AG04450 (cell line): ENCODE measurements around the gene ZDHHC7. TPM values are rescaled to one million over a fixed set of nuclear protein-coding genes. Genes with fewer than 3 reads are reported as not detected.

ENCODE experiments used
- CTCF ChIA-PET: fragments of 300-600, 350-600 bp; formaldehyde crosslinking; extraction: SDS; loops from one replicate; lab custom pipeline; 2022; ENCODE audit warnings: antibody characterized with exemption, inconsistent platforms; lab: Charles Lee
- POLR2A ChIA-PET: fragments of 350-600 bp; formaldehyde crosslinking; extraction: SDS; loops from one replicate; lab custom pipeline; 2021; ENCODE audit warnings: antibody characterized with exemption, inconsistent platforms; lab: Yijun Ruan, JAX
- DNase-seq: peaks from one replicate; pipeline ENCODE4 v3.0.0-alpha.2; 2011; ENCODE audit warnings: low read depth, low spot score
- H3K27ac ChIP-seq: one replicate; pipeline ENCODE4 v1.5.1; 2012; ENCODE audit warnings: low read depth, low read length, control low read depth
- H3K27me3 ChIP-seq: one replicate; pipeline ENCODE4 v1.6.0; 2012; ENCODE audit warnings: low read length; ENCODE audit not compliant: control insufficient read depth, insufficient read depth
- H3K4me3 ChIP-seq: 2 replicates; pipeline ENCODE4 v1.5.1; 2011; ENCODE audit warnings: mild to moderate bottlenecking, low read depth, low read length, control low read depth
- H3K9me3 ChIP-seq: 2 replicates; pipeline ENCODE4 v1.5.1; 2012; ENCODE audit warnings: low read length; ENCODE audit not compliant: control insufficient read depth, insufficient read depth
- polyA plus RNA-seq: library from polyadenylated mRNA; depleted of rRNA; stranded (reverse); fragments of >200 nt; gene quantifications from 2 replicates; pipeline ENCODE4 v1.2.3, GENCODE V29; 2011
- TF ChIP-seq, protein P1 (sequence below): IDR thresholded peaks from 2 replicates; pipeline ENCODE4 v1.5.1; 2011; ENCODE audit warnings: low read depth, low read length, control low read depth, inconsistent platforms

ZDHHC7 gene
- polyA plus RNA-seq, 1 experiment: 136 TPM

DNA sequence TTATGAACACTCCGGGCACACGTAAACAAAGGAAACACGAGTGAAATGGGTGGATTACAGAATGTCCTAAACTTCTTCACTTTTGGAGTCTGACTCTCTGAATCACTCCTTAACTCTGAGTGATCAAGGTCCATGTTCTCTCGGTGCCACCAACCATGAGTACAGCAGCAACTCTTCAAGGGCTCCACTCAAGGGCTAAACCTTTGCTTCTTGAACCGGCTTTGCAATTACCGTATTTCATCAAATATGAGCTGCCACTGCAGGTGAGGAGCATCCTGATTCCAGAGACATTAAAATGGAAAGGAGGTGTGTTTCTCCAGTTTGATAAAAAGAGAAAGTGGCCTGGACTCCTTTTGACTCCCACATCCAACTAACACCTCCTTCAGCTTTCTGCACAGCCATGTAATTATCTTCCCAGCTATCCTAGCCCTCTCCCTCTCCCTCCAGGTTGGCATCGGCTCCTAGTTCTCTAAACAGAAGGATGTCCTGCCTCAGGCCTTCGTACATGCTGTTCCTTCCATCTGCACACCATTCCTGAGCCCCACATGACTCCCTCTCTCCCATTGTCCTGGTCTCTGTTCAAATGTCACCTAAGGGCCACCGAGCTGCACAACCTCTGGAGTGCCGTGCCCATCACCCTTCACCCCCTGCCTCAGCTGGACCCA is 61.4 kb downstream of the ZDHHC7 start:
- ChIA-PET CTCF (interaction anchor here (0.8 to 5.7 kb wide), 3 partner anchors 21 to 195 kb away, joined by 3 to 171 read pairs (median 54); no protein-coding TSS in a partner anchor), POLR2A (no interaction called here)

DNA sequence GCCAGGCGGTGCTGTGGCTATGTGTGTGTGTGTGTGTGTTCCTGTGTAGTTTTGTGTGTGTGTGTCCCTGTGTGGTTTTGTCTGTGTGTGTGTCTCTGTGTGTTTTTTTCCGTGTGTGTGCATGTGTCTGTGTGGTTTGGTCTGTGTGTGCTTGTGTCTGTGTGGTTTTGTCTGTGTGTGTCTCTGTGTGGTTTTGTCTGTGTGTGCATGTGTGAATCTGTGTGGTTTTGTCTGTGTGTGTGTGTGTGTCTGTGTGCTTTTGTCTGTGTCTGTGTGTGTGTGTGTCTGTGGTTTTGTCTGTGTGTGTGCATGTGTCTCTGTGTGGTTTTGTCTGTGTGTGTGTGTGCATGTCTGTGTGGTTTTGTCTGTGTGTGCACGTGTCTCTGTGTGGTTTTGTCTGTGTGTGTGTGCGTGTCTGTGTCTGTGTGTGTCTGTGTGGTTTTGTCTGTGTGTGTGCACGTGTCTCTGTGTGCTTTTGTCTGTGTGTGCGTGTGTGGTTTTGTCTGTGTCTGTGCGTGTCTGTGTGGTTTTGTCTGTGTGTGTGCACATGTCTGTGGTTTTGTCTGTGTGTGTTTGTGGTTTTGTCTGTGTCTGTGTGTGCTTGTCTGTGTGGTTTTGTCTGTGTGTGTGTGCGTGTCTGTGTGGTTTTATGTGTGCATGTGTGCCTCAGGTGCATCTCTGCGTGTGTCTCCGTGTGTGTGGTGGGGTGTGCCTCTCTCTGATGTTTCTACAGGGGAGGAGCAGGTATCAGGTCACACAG is 62.3 kb downstream of the ZDHHC7 start:
- H3K27ac ChIP-seq: no peak overlapping the region
- CTCF ChIA-PET: no interaction called here
- TF ChIP-seq, protein P1, sequence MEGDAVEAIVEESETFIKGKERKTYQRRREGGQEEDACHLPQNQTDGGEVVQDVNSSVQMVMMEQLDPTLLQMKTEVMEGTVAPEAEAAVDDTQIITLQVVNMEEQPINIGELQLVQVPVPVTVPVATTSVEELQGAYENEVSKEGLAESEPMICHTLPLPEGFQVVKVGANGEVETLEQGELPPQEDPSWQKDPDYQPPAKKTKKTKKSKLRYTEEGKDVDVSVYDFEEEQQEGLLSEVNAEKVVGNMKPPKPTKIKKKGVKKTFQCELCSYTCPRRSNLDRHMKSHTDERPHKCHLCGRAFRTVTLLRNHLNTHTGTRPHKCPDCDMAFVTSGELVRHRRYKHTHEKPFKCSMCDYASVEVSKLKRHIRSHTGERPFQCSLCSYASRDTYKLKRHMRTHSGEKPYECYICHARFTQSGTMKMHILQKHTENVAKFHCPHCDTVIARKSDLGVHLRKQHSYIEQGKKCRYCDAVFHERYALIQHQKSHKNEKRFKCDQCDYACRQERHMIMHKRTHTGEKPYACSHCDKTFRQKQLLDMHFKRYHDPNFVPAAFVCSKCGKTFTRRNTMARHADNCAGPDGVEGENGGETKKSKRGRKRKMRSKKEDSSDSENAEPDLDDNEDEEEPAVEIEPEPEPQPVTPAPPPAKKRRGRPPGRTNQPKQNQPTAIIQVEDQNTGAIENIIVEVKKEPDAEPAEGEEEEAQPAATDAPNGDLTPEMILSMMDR: no peak
- H3K27me3 ChIP-seq: no peaks in the 10 kb centered on the region
- no peak overlapping the region for H3K4me3 ChIP-seq
- POLR2A ChIA-PET: no interaction called here
- no peak for DNase-seq
- peaks cover 4% of the 10 kb centered on the region; the same call in 1 of the 2 replicates for H3K9me3 ChIP-seq

More for the DNA sequence above, 61.4 kb downstream of the ZDHHC7 start:
- DNase-seq: no peak
- TF ChIP-seq, protein P1: no peak
- Histone ChIP-seq H3K9me3 (peaks cover 4% of the 10 kb centered on the region; the same call in 1 of the 2 replicates), H3K4me3 (no peak overlapping the region), H3K27ac (no peak overlapping the region), H3K27me3 (no peaks in the 10 kb centered on the region)

DNA sequence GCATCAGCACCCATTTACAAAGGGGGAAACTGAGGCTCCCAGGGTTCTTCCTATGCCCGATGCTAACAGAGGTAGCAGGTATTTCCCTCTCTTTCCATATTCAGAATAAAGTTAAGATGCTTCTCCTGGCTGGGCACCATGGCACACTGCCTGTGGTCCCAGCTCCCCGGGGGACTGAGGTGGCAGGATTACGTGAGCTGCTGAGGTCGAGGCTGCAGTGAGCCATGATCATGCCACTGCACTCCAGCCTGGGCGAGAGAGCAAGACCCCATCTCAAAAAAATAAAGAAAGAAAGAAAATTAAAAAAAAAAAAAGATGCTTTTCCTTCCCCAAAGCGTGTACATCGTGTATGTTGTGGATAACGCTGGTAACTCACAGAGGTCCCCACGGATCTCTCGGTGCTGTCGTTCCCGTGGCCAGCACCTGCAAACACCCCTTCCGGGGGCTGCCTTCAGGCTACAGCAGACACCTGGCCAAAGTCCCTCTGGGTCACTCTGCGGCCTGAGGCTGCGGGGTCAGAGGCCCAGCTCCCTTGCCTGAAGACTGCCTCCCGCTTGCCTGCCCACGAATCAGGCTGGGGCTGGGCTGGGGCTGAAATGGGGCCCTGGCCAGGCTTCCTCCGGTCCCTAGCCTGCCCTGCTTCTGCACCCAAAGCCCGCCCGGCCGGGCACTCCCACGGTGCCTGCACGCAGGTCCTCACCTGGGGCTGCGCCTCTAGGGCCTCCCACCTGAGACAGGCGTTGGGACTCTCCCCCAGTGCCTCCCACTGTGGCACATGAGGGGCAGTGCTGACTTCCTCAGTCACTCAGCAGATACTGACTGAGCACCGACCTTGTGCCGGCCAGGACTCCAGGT is 63.1 kb downstream of the ZDHHC7 start:
- H3K4me3 ChIP-seq: no peak overlapping the region
- peaks cover 5% of the 10 kb centered on the region; the same call in 1 of the 2 replicates for H3K9me3 ChIP-seq
- ChIA-PET CTCF (no interaction called here), POLR2A (no interaction called here)
- TF ChIP-seq, protein P1: no peak
- no peak for DNase-seq
- H3K27ac ChIP-seq: no peak overlapping the region
- peaks cover 2% of the 10 kb centered on the region for H3K27me3 ChIP-seq

DNA sequence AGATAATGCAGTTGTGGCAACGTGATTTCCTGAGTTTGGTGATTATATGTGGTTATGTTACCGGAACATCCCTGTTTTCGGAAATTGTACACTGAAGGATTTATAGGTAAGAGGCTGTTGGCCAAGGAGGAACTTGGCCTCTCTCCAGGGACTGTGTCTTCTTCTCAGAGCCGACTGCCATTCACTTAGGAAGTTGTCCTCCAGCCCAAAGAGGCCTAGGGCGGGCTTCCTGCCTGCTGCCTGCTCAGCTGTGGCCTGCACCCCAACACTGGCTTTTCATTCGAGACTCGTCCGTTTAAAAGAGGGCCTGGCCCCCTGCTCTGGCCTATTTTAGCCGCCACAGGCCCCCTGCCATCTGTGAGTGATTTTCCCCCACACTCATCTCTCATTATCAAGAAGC is 64.3 kb downstream of the ZDHHC7 start:
- DNase-seq: no peak
- ChIA-PET CTCF (interaction anchor here (0.6 to 1.5 kb wide), 4 partner anchors 24 to 192 kb away, joined by 3 to 7 read pairs (median 3); no protein-coding TSS in a partner anchor), POLR2A (no interaction called here)
- Histone ChIP-seq H3K27ac (no peak overlapping the region), H3K27me3 (peaks cover 2% of the 10 kb centered on the region), H3K9me3 (peaks cover 13% of the 10 kb centered on the region; the same call in 1 of the 2 replicates), H3K4me3 (no peak overlapping the region)
- TF ChIP-seq, protein P1: no peak
